HepG2 (cell line): ENCODE results near the gene OR2V2. TPM values are rescaled to one million over a fixed set of nuclear protein-coding genes. Genes with fewer than 3 reads are reported as not detected.

ENCODE experiments used
- GATAD2A ChIP-seq: IDR thresholded peaks from 2 replicates; pipeline ENCODE4 v1.6.1; 2016
- ISX ChIP-seq: sonication (generic); formaldehyde crosslinking; conservative IDR thresholded peaks from 2 replicates; pipeline ENCODE4 v1.5.0; 2020; ENCODE audit warnings: missing genetic modification reagents
- KLF15 ChIP-seq: sonication (generic); formaldehyde crosslinking; IDR thresholded peaks from 2 replicates; pipeline ENCODE4 v1.8.1; 2023; ENCODE audit warnings: borderline replicate concordance, mild to moderate bottlenecking, inconsistent platforms, missing genetic modification reagents, mixed read lengths
- KLF6 ChIP-seq: IDR thresholded peaks from 2 replicates; pipeline ENCODE4 v1.8.0; 2016; ENCODE audit warnings: missing biosample characterization, missing genetic modification reagents
- MAF1 ChIP-seq: sonication (generic); formaldehyde crosslinking; IDR thresholded peaks from 2 replicates; pipeline ENCODE4 v1.5.0; 2020; ENCODE audit warnings: missing genetic modification reagents, borderline replicate concordance
- NCOR1 ChIP-seq: fragments of 200-600 bp; sonication (generic); IDR thresholded peaks from 2 replicates; pipeline ENCODE4 v1.7.0; 2017; ENCODE audit warnings: antibody characterized with exemption, low read length, borderline replicate concordance
- NONO ChIP-seq, 2 experiments: fragments of 450-650 bp in 1 of 2; sonication (generic) in 1 of 2; formaldehyde crosslinking in 1 of 2; IDR thresholded peaks in 1 of 2; conservative IDR thresholded peaks in 1 of 2; 2 replicates each; pipeline versions ENCODE4 v1.6.1 to v1.8.0; 2017 to 2022; ENCODE audit warnings: mild to moderate bottlenecking in 1 of 2, missing genetic modification reagents in 1 of 2, moderate library complexity in 1 of 2
- SAP130 ChIP-seq: IDR thresholded peaks from 2 replicates; pipeline ENCODE4 v1.6.1; 2016; ENCODE audit warnings: low read depth
- SCMH1 ChIP-seq: sonication (generic); formaldehyde crosslinking; IDR thresholded peaks from 2 replicates; pipeline ENCODE4 v1.9.0; 2021; ENCODE audit warnings: missing genetic modification reagents, mild to moderate bottlenecking, borderline replicate concordance
- TAF15 ChIP-seq: fragments of 200-400 bp; formaldehyde crosslinking; IDR thresholded peaks from one replicate; pipeline ENCODE4 v1.6.1; 2018; ENCODE audit warnings: mild to moderate bottlenecking, low read depth, low read length; ENCODE audit not compliant: poor library complexity, severe bottlenecking
- ZBTB42 ChIP-seq: sonication (generic); formaldehyde crosslinking; IDR thresholded peaks from 2 replicates; pipeline ENCODE4 v1.5.0; 2020; ENCODE audit warnings: mild to moderate bottlenecking, missing genetic modification reagents
- ZFAT ChIP-seq: sonication (generic); formaldehyde crosslinking; conservative IDR thresholded peaks from 2 replicates; pipeline ENCODE4 v1.8.1; 2023; ENCODE audit warnings: missing genetic modification reagents, inconsistent platforms
- ZFP36L1 ChIP-seq: sonication (generic); formaldehyde crosslinking; IDR thresholded peaks from 2 replicates; pipeline ENCODE4 v1.8.0; 2022; ENCODE audit warnings: mild to moderate bottlenecking, missing genetic modification reagents, moderate library complexity
- ZNF292 ChIP-seq: sonication (generic); formaldehyde crosslinking; IDR thresholded peaks from 2 replicates; pipeline ENCODE4 v1.8.1; 2022; ENCODE audit warnings: mild to moderate bottlenecking, low read depth, missing genetic modification reagents, borderline replicate concordance
- ZNF430 ChIP-seq: sonication (generic); formaldehyde crosslinking; IDR thresholded peaks from 2 replicates; pipeline ENCODE4 v1.9.0; 2021; ENCODE audit warnings: mild to moderate bottlenecking, missing genetic modification reagents
- ZNF549 ChIP-seq: sonication (generic); formaldehyde crosslinking; IDR thresholded peaks from 2 replicates; pipeline ENCODE4 v1.5.0; 2020; ENCODE audit warnings: missing genetic modification reagents
- ZNF800 ChIP-seq: sonication (generic); formaldehyde crosslinking; IDR thresholded peaks from 2 replicates; pipeline ENCODE4 v1.4.0; 2020; ENCODE audit warnings: missing genetic modification reagents
- ZSCAN12 ChIP-seq: sonication (generic); formaldehyde crosslinking; IDR thresholded peaks from 2 replicates; pipeline ENCODE4 v1.9.0; 2021; ENCODE audit warnings: mild to moderate bottlenecking, missing genetic modification reagents
- ZSCAN30 ChIP-seq: sonication (generic); formaldehyde crosslinking; IDR thresholded peaks from 2 replicates; pipeline ENCODE4 v1.5.0; 2020; ENCODE audit warnings: mild to moderate bottlenecking, missing genetic modification reagents
- polyA plus RNA-seq, 8 experiments: library from polyadenylated mRNA; depleted of rRNA in 3 of 8; stranded (reverse) in 7 of 8; unstranded in 1 of 8; fragments of >200 nt; fragmentation: Illumina TruSeq in 4 of 8; extraction: Trizol in 4 of 8; gene quantifications; 2 replicates each; pipeline versions ENCODE4 v1.2.1 to v1.2.3, GENCODE V29; 2011 to 2016; ENCODE audit warnings: low read depth in 4 of 8, missing spikeins in 1 of 8, mixed read lengths in 1 of 8; ENCODE audit not compliant: insufficient read depth in 1 of 8
- total RNA-seq, 5 experiments: library from RNA; depleted of rRNA; stranded (reverse); fragments of >200 nt; fragmentation: Illumina TruSeq; extraction: Trizol; gene quantifications; 2 replicates each; pipeline ENCODE4 v1.2.3, GENCODE V29; 2016; ENCODE audit warnings: low read depth in 1 of 5
- TF ChIP-seq, protein P1 (sequence below): sonication (generic); formaldehyde crosslinking; IDR thresholded peaks from 2 replicates; pipeline ENCODE4 v1.4.0; 2020; ENCODE audit warnings: missing genetic modification reagents, borderline replicate concordance
- TF ChIP-seq, protein P2 (sequence below): sonication (generic); formaldehyde crosslinking; IDR thresholded peaks from 2 replicates; pipeline ENCODE4 v1.5.0; 2020; ENCODE audit warnings: missing genetic modification reagents, mild to moderate bottlenecking, borderline replicate concordance

Gene OR2V2
- total and polyA plus RNA-seq, 2 of the 13 experiments (the other 11 are each of a cell fraction or from before 2014, with no cell fraction given) = not detected

DNA sequence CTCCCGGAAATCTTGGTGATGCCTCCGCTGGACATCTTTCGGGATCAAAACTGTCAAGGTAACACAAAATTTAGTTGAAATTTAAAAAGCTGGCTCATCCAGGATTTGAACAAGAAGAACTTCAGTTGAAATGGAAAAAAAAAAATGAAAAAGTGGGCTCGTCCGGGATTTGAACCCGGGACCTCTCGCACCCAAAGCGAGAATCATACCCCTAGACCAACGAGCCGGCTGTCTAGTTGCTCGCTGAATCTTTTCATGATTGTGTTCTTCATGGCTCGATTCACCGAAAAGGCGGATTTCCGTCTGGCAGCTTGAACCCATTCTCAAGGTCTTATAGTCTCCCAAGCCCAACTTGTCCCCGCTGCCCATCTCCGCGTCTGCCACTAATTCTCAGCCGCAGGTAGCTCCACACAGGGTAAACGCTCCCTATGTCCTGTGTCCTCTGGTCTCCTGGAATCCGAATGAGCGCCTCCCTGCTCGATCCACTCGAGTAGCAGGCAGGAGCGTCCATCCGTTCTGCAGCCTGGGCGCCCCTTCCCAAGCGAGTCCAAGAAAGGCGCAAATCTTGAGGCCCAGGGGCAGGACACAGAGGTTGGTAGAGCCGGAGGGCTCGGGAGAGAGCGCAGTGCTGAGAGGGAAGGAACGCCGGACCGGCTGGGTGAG, 41.4 kb downstream of the OR2V2 start (continued):
- TF ChIP-seq, protein P1, sequence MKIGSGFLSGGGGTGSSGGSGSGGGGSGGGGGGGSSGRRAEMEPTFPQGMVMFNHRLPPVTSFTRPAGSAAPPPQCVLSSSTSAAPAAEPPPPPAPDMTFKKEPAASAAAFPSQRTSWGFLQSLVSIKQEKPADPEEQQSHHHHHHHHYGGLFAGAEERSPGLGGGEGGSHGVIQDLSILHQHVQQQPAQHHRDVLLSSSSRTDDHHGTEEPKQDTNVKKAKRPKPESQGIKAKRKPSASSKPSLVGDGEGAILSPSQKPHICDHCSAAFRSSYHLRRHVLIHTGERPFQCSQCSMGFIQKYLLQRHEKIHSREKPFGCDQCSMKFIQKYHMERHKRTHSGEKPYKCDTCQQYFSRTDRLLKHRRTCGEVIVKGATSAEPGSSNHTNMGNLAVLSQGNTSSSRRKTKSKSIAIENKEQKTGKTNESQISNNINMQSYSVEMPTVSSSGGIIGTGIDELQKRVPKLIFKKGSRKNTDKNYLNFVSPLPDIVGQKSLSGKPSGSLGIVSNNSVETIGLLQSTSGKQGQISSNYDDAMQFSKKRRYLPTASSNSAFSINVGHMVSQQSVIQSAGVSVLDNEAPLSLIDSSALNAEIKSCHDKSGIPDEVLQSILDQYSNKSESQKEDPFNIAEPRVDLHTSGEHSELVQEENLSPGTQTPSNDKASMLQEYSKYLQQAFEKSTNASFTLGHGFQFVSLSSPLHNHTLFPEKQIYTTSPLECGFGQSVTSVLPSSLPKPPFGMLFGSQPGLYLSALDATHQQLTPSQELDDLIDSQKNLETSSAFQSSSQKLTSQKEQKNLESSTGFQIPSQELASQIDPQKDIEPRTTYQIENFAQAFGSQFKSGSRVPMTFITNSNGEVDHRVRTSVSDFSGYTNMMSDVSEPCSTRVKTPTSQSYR (CRISPR knock-in tag) = no peak
- TF ChIP-seq ZNF549 (CRISPR knock-in tag) (no peak), KLF15 (CRISPR knock-in tag) (no peak), ZFAT (CRISPR knock-in tag) (no peak), ZFP36L1 (CRISPR knock-in tag) (no peak), ZSCAN30 (CRISPR knock-in tag) (no peak), ZNF292 (no peak), ZBTB42 (CRISPR knock-in tag) (no peak), KLF6 (CRISPR knock-in tag) (no peak), TAF15 (no peak), ISX (CRISPR knock-in tag) (no peak), GATAD2A (CRISPR knock-in tag) (no peak), NONO (IDR thresholded peaks at IDR 0.05) (no peak), NONO (CRISPR knock-in tag; conservative IDR thresholded peaks at IDR 0.05) (no peak), MAF1 (CRISPR knock-in tag) (0 out of 2 replicates have a peak, but pooled peaks have one; percentile 62), ZNF800 (CRISPR knock-in tag) (peak; percentile 49; the same call in 1 of the 2 replicates), SAP130 (0 out of 2 replicates have a peak, but pooled peaks have one; percentile 22), SCMH1 (CRISPR knock-in tag) (no peak), ZSCAN12 (CRISPR knock-in tag) (no peak), ZNF430 (CRISPR knock-in tag) (no peak), NCOR1 (peak; percentile 54; the same call in 1 of the 2 replicates)
- TF ChIP-seq, protein P2, sequence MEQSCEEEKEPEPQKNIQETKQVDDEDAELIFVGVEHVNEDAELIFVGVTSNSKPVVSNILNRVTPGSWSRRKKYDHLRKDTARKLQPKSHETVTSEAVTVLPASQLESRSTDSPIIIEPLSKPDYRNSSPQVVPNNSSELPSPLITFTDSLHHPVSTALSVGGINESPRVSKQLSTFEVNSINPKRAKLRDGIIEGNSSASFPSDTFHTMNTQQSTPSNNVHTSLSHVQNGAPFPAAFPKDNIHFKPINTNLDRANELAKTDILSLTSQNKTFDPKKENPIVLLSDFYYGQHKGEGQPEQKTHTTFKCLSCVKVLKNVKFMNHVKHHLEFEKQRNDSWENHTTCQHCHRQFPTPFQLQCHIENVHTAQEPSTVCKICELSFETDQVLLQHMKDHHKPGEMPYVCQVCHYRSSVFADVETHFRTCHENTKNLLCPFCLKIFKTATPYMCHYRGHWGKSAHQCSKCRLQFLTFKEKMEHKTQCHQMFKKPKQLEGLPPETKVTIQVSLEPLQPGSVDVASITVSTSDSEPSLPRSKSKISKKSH (CRISPR knock-in tag) = no peak
